ENCODE results near the gene IBA57.
"Not testable (repeated sequence)": the region's sequence is repeated elsewhere in the genome, so short reads cannot be mapped to it uniquely, and the experiment has no call there.

IBA57 gene

GRCh38 chr1:228170666-228171065 lies 5.1 kb downstream of the IBA57 start:
- TF ChIP-seq, protein P1, sequence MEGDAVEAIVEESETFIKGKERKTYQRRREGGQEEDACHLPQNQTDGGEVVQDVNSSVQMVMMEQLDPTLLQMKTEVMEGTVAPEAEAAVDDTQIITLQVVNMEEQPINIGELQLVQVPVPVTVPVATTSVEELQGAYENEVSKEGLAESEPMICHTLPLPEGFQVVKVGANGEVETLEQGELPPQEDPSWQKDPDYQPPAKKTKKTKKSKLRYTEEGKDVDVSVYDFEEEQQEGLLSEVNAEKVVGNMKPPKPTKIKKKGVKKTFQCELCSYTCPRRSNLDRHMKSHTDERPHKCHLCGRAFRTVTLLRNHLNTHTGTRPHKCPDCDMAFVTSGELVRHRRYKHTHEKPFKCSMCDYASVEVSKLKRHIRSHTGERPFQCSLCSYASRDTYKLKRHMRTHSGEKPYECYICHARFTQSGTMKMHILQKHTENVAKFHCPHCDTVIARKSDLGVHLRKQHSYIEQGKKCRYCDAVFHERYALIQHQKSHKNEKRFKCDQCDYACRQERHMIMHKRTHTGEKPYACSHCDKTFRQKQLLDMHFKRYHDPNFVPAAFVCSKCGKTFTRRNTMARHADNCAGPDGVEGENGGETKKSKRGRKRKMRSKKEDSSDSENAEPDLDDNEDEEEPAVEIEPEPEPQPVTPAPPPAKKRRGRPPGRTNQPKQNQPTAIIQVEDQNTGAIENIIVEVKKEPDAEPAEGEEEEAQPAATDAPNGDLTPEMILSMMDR (conservative IDR thresholded peaks at IDR 0.05): no peak
- H3K27ac ChIP-seq: no peak overlapping the region

DNA sequence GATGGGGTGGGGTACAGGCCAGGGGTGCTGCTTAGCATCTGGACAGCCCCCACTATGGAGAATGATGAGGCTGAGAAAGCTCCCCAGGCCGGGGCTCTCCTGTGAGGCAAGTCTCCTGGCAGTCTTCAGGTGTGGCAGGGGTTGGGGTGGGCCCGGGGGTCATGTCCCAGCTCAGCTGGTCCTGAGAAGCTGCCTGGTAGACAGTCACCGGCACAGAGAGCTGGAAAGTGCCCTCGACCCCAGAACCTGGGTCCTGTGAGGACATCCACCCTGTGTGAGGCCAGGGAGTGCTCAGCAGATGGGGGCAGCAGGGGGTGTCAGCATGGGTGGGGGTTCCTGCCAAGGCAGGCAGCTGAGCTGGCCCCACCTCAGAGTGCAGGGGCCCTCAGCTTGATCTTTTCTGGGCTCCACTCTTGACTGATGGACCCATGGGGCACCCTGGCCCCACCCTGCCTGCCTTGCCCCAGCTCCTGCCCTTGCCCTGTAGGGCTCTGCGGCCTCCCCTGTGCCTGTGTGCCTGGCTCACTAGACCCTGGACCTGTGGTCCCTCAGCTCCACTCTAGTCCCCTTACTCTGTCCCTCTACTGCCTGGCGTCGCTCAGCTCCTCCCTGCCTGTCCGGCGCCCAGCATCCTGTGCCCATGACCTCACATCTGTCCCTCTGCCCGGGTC lies 5.8 kb downstream of the IBA57 start:
- H3K27ac ChIP-seq: no peak overlapping the region
- TF ChIP-seq, protein P1 (conservative IDR thresholded peaks at IDR 0.05): no peak

GRCh38 chr1:228172591-228173527 lies 7.3 kb downstream of the IBA57 start:
- H3K27ac ChIP-seq: no peak overlapping the region
- TF ChIP-seq, protein P1 (conservative IDR thresholded peaks at IDR 0.05): no peak

DNA sequence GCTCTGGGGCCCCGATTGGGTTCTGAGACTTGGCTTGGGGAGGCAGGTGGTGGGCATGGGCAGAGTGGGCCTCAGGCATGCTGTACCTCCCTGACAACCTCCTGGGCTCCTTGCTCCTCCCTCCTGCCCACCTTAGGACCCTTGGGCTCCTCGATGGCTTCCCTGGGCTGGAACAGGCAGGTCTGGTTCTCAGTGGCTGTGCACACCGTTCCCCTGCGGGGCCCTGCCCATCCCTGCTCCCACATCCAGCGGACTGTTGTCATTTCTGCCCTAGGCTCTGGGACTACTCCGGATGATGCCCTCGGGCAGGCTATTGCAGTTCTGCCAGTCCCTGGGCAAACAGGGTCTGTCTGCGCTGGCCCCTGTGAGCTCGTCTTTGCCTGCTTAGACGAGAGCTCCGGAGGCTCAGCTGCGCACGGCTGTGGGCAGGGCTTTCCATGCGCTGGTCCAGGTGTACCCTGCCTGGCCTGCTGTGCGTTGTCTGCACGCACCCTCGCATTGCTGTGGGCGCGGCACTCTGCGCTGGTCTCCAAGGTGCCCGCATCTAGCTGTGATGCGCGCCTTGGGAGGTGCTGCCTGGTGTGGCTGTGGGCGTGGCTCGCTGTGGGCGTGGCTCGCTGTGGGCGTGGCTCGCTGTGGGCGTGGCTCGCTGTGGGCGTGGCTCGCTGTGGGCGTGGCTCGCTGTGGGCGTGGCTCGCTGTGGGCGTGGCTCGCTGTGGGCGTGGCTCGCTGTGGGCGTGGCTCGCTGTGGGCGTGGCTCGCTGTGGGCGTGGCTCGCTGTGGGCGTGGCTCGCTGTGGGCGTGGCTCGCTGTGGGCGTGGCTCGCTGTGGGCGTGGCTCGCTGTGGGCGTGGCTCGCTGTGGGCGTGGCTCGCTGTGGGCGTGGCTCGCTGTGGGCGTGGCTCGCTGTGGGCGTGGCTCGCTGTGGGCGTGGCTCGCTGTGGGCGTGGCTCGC lies 8.2 kb downstream of the IBA57 start:
- H3K27ac ChIP-seq: not testable (repeated sequence)

DNA sequence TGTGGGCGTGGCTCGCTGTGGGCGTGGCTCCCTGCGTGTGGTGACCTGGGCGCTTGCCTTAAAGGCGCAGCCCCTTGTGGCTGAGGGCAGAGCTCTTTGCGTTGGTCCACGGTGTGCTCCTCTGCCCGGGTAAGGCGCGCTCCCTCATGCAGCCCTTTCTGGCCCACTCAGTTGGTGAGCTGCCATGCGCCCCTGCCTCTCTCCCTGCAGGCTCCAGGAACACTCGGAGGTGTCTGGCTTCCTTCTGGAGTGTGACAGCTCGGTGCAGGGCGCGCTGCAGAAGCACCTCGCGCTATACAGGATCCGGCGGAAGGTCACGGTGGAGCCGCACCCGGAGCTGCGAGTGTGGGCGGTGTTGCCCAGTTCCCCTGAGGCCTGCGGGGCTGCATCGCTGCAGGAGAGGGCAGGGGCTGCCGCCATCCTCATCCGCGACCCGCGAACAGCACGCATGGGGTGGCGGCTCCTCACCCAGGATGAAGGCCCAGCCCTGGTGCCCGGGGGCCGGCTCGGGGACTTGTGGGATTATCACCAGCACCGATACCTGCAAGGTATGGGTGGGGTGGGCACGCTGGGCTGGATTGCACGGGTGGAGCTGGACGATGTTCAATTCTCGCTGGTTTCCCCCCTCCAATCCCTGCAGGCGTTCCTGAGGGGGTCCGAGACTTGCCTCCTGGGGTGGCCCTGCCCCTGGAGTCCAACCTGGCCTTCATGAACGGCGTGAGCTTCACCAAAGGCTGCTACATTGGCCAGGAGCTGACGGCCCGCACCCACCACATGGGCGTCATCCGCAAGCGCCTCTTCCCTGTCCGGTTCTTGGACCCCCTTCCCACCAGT lies 9.1 kb downstream of the IBA57 start:
- no peak overlapping the region for H3K27ac ChIP-seq
- TF ChIP-seq, protein P1 (conservative IDR thresholded peaks at IDR 0.05): no peak

DNA sequence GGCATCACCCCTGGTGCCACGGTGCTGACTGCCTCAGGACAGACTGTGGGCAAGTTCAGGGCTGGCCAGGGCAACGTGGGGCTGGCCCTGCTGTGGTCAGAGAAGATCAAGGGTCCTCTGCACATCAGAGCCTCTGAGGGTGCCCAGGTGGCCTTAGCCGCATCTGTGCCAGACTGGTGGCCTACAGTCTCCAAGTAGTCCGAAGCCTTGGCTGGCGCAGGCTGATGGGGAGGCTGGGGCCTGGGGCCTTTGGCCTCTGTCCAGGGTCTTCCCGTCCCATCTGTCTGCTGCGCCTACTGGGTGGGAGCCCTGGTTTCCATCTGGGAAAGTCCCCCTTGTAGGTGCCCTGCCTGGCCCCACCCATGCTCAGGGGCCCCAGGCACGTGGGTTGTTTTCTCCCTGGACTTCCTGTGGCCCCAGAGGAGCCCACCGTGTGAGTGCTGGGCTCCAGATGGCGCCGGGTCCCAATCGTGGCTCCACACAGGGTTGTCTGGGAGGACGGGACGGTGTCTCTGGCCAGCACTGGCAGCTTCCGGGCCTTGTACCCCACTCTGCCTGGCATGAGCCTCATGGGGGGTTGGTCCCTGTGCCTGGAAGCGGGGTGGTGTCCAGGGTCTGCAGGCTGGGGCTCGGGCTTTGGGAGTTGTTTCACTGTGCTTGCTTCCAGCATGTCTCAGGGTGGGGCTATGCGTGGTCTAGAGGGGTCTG lies 9.9 kb downstream of the IBA57 start:
- TF ChIP-seq, protein P1 (conservative IDR thresholded peaks at IDR 0.05): no peak
- H3K27ac ChIP-seq: no peak overlapping the region

GRCh38 chr1:228176024-228176395 lies 10.4 kb downstream of the IBA57 start:
- H3K27ac ChIP-seq: no peak overlapping the region
- TF ChIP-seq, protein P1 (conservative IDR thresholded peaks at IDR 0.05): no peak
